ENCODE data around the gene DAB1. TPM values are rescaled to one million over a fixed set of nuclear protein-coding genes. Genes with fewer than 3 reads are reported as not detected.

The DAB1 gene
- polyA plus RNA-seq, 1 donor from 2014 or later: 11.4 TPM

DNA sequence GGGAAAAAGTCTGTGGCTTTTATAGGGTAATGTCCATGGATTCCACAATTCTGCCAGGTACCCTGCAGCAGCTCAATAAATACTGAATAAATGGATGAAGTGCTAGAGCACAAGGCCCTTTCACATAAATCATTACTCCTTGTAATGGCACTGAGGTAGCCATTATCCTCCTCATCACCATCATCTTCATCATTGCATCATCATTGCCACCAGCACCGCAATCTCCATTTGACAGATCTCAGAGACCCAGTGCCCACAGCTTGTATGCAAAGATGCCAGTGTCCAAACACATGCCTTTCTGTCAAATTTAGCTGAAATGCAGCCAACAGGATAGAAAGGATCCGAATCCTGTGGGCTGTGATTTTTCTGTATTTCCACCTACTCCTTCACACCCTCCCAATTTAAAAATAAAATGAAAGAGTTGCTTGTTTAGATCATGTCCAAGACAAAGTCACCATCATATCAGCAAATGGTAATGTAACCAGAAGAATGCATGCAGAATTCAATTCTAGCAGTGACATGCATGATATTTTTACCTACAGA is 17.4 kb downstream of the DAB1 start:
- H3K9ac ChIP-seq (ENCODE audit: low read length): no peak overlapping the region
- no peak overlapping the region for H2AFZ ChIP-seq (ENCODE audit: low read depth, low read length)
- no peaks in the 10 kb centered on the region for H3F3A ChIP-seq (ENCODE audit: insufficient read depth, low read length, poor library complexity, severe bottlenecking)
- H3K79me2 ChIP-seq (replicated peaks; ENCODE audit: insufficient read depth, low read length): no peaks in the 10 kb centered on the region
- no peaks in the 10 kb centered on the region for H3K9me2 ChIP-seq (ENCODE audit: insufficient read depth, low read length)
- no peak for TF ChIP-seq EP300 (conservative IDR thresholded peaks at IDR 0.05; ENCODE audit: poor library complexity, severe bottlenecking)
- TF ChIP-seq MXI1 (conservative IDR thresholded peaks at IDR 0.05; ENCODE audit: poor library complexity, severe bottlenecking): no peak
- no peak for TF ChIP-seq TAF1 (IDR thresholded peaks at IDR 0.05; ENCODE audit: low read depth)
- TF ChIP-seq EZH2 (IDR thresholded peaks at IDR 0.05; ENCODE audit: borderline replicate concordance, insufficient read depth, low read length, poor library complexity, severe bottlenecking): no peak
- TF ChIP-seq, protein P1, sequence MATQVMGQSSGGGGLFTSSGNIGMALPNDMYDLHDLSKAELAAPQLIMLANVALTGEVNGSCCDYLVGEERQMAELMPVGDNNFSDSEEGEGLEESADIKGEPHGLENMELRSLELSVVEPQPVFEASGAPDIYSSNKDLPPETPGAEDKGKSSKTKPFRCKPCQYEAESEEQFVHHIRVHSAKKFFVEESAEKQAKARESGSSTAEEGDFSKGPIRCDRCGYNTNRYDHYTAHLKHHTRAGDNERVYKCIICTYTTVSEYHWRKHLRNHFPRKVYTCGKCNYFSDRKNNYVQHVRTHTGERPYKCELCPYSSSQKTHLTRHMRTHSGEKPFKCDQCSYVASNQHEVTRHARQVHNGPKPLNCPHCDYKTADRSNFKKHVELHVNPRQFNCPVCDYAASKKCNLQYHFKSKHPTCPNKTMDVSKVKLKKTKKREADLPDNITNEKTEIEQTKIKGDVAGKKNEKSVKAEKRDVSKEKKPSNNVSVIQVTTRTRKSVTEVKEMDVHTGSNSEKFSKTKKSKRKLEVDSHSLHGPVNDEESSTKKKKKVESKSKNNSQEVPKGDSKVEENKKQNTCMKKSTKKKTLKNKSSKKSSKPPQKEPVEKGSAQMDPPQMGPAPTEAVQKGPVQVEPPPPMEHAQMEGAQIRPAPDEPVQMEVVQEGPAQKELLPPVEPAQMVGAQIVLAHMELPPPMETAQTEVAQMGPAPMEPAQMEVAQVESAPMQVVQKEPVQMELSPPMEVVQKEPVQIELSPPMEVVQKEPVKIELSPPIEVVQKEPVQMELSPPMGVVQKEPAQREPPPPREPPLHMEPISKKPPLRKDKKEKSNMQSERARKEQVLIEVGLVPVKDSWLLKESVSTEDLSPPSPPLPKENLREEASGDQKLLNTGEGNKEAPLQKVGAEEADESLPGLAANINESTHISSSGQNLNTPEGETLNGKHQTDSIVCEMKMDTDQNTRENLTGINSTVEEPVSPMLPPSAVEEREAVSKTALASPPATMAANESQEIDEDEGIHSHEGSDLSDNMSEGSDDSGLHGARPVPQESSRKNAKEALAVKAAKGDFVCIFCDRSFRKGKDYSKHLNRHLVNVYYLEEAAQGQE (IDR thresholded peaks at IDR 0.05; ENCODE audit: borderline replicate concordance): no peak
- no peak for TF ChIP-seq POLR2AphosphoS5 (IDR thresholded peaks at IDR 0.05)
- TF ChIP-seq, protein P2, sequence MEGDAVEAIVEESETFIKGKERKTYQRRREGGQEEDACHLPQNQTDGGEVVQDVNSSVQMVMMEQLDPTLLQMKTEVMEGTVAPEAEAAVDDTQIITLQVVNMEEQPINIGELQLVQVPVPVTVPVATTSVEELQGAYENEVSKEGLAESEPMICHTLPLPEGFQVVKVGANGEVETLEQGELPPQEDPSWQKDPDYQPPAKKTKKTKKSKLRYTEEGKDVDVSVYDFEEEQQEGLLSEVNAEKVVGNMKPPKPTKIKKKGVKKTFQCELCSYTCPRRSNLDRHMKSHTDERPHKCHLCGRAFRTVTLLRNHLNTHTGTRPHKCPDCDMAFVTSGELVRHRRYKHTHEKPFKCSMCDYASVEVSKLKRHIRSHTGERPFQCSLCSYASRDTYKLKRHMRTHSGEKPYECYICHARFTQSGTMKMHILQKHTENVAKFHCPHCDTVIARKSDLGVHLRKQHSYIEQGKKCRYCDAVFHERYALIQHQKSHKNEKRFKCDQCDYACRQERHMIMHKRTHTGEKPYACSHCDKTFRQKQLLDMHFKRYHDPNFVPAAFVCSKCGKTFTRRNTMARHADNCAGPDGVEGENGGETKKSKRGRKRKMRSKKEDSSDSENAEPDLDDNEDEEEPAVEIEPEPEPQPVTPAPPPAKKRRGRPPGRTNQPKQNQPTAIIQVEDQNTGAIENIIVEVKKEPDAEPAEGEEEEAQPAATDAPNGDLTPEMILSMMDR (IDR thresholded peaks at IDR 0.05; ENCODE audit: poor library complexity, severe bottlenecking): no peak
- TF ChIP-seq SMC3 (conservative IDR thresholded peaks at IDR 0.05; ENCODE audit: poor library complexity): no peak
- no peak for TF ChIP-seq RAD21 (conservative IDR thresholded peaks at IDR 0.05)
- H3K4me2 ChIP-seq (ENCODE audit: low read length): no peak overlapping the region
- no peaks in the 10 kb centered on the region for H3K27me3 ChIP-seq (ENCODE audit: insufficient read depth, low read depth, low read length)
- H3K9me3 ChIP-seq (ENCODE audit: low read length): no peaks in the 10 kb centered on the region
- no peaks in the 10 kb centered on the region for H4K20me1 ChIP-seq (ENCODE audit: insufficient read depth)
- no peak overlapping the region for H3K4me3 ChIP-seq (ENCODE audit: low read length)
- no peaks in the 10 kb centered on the region for H3K36me3 ChIP-seq (ENCODE audit: insufficient read depth, low read length)
- H3K27ac ChIP-seq (ENCODE audit: low read length): no peak overlapping the region

DNA sequence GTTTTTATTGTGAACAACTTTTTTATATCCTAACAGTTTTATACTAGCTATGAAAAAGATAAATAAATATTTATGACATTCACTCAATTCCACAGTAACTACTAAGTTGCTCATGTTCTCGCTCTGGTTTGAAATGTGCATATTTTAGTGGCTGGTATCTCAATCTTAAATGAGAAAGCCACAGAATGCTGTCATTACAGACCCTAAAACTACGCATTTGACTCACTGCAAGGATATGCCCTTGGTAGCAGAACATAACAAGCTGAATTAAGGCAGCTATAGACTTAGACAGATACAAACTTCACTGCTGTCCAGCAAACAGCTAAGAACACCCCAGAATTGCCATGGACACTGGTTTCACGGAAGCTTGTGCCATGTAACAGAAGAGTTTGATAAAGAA is 19.0 kb downstream of the DAB1 start:
- H3K4me3 ChIP-seq (ENCODE audit: low read length): no peak overlapping the region
- no peaks in the 10 kb centered on the region for H3K9me3 ChIP-seq (ENCODE audit: low read length)
- no peaks in the 10 kb centered on the region for H3K36me3 ChIP-seq (ENCODE audit: insufficient read depth, low read length)
- no peaks in the 10 kb centered on the region for H3F3A ChIP-seq (ENCODE audit: insufficient read depth, low read length, poor library complexity, severe bottlenecking)
- TF ChIP-seq MXI1 (conservative IDR thresholded peaks at IDR 0.05; ENCODE audit: poor library complexity, severe bottlenecking) (no peak), POLR2AphosphoS5 (IDR thresholded peaks at IDR 0.05) (no peak), TAF1 (IDR thresholded peaks at IDR 0.05; ENCODE audit: low read depth) (no peak), RAD21 (conservative IDR thresholded peaks at IDR 0.05) (no peak), SMC3 (conservative IDR thresholded peaks at IDR 0.05; ENCODE audit: poor library complexity) (no peak), EP300 (conservative IDR thresholded peaks at IDR 0.05; ENCODE audit: poor library complexity, severe bottlenecking) (no peak), EZH2 (IDR thresholded peaks at IDR 0.05; ENCODE audit: borderline replicate concordance, insufficient read depth, low read length, poor library complexity, severe bottlenecking) (no peak)
- TF ChIP-seq, protein P1 (IDR thresholded peaks at IDR 0.05; ENCODE audit: borderline replicate concordance): no peak
- TF ChIP-seq, protein P2 (IDR thresholded peaks at IDR 0.05; ENCODE audit: poor library complexity, severe bottlenecking): no peak
- no peak overlapping the region for H3K27ac ChIP-seq (ENCODE audit: low read length)
- H3K9ac ChIP-seq (ENCODE audit: low read length): no peak overlapping the region
- no peaks in the 10 kb centered on the region for H3K9me2 ChIP-seq (ENCODE audit: insufficient read depth, low read length)
- H3K27me3 ChIP-seq (ENCODE audit: insufficient read depth, low read depth, low read length): no peaks in the 10 kb centered on the region
- H2AFZ ChIP-seq (ENCODE audit: low read depth, low read length): no peak overlapping the region
- no peaks in the 10 kb centered on the region for H4K20me1 ChIP-seq (ENCODE audit: insufficient read depth)
- H3K4me2 ChIP-seq (ENCODE audit: low read length): no peak overlapping the region
- no peaks in the 10 kb centered on the region for H3K79me2 ChIP-seq (replicated peaks; ENCODE audit: insufficient read depth, low read length)

All from neural cell (in vitro differentiated cells).